Epithelial cell of prostate (primary cell): ENCODE measurements around the gene MAD2L1.

Experiments used
- DNase-seq: peaks from one replicate; pipeline ENCODE4 v3.0.0-alpha.2; 2011; ENCODE audit warnings: low read depth, low spot score
- H3K27ac ChIP-seq: fragments of 450-650 bp; 2 replicates; pipeline ENCODE4 v1.5.1; 2017; ENCODE audit warnings: mild to moderate bottlenecking

The MAD2L1 gene

DNA sequence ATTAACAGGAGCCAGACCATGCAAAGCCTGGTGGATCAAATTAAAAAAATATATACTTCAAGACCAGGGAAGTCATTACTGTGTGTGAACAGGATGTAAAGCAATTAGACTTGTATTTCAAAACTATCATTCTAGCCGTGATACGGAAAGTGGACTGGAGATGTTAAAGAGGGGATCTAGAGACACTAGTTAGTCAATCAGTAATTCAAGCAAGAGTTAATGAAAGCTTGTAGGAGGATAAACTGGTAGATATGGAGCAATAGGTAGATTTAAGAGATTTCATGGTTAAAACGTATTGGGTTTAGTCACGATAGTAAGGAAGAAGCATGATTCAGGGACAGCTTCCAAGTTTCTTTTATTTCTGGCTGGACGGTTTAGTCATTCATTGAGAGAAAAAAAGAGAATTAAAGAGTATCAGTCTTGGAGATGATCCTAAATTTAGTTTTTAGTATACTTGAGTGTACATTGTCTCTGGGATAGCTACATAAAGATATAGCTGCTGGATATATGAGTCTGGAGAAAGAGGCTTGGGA lies 3.9 kb downstream of the MAD2L1 start:
- H3K27ac ChIP-seq, result no peak overlapping the region
- no peak for DNase-seq

DNA sequence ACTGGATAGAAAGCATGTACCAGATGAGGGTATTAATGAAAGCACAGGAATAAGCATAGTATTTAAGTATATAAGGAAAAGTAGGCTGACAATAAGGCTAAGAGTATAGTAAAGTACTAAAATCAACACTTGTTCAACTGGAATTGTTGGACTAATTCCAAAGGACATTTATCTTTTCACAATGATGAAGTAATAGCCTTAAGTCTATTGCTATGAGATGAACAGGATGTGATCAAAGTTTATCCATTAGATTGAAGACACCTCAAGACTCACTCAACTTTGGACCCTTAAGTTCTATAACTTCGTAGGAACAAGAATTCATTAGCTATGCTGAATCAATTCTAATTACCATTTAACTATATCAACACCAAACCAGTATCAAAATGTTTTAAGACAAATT lies 7.6 kb downstream of the MAD2L1 start:
- no peak for DNase-seq
- H3K27ac ChIP-seq, result no peak overlapping the region

DNA sequence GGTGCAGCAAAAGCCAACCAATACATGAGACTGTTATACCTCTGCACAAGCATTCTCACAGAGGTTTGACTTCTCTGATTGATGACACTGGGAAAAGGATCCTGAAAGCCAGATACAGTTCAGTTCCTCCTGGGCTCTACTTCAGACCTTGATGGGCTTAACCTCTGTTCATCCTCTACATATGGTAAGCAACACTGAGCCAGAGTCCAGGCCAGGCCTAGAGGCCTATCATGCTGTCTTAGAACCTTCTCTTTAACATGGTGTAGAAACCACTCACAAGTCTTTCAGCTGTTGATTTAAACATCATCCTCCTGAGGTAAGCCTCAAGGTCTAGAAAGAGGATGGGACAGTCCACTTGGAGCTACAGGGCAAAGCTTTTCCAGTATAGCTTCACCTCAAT lies 9.2 kb downstream of the MAD2L1 start:
- H3K27ac ChIP-seq, result no peak overlapping the region
- no peak for DNase-seq

DNA sequence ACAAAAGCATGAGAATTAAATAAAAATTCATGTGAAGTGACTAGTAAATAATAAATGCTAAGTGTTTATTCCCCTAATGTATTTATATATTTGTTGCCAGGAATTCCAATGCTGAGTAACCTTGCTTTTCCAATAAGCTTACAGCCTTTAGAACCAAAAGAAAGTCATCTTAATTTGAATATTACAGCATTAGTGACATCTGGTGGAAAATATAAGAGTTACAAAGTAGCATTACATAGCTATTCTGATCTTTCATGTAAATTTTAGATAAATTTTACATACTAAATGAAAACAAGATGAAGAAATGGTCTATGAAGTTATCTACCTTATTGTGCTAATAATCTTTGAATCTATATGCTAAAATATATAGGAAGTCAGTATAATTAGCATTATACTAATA lies 10.4 kb downstream of the MAD2L1 start:
- no peak for DNase-seq
- H3K27ac ChIP-seq, result no peak overlapping the region

DNA sequence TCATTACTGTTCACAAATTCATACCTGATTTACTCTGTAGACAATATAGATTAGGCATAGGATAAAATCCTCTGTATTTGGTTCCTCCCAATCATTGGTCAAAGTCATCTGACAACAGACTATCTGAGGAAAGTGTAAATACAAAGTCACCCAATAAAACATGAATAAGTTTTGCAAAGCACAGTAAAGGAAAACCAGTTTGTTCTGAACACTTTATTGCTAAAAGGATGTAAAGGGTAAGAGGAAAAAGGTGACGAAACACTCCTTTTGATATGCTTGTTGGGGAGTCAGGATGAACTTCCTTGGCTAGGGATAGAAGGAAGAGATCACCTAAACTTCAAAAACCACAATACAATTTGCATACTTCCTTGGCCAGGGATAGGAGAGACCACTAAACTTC lies 10.9 kb downstream of the MAD2L1 start:
- no peak for DNase-seq
- no peak overlapping the region for H3K27ac ChIP-seq

DNA sequence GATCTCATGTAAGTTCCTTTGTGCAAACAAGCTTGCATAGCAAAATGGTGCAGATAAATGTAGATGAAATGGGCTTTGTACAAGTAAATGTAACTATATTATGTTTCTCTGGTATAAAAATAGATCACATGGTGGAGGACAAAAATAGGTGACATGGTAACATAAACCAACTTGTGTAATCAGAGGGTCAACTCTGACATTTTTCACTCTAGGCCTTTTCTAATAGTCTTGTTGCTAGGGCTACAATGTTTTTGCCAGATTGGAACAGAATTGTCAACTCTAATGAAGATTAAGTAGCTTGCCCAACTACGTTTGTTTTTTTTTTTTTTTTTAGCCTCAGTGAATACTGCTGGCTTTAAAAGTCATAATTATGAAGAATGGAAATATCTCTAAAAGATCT lies 11.5 kb downstream of the MAD2L1 start:
- H3K27ac ChIP-seq, result no peak overlapping the region
- DNase-seq, result no peak

DNA sequence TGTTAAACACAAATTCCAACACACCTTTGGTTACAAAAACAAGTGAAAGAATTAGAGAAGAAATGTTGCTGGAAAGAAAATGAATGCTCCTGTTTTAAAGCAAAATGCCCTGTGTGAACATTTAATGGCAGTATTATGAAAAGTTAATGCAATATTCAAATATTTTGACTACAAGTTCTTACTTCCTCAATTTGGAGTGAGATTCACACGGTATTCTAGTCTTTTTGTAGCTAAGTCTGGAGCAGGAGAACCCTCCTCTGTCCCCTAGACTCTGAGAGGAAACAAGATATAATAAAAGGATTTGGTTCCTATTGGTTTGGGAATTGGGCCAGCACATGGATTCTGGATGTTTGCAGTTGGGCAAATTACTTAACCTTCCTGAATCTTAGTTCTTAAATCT lies 12.7 kb downstream of the MAD2L1 start:
- H3K27ac ChIP-seq, result no peak overlapping the region
- DNase-seq, result no peak

DNA sequence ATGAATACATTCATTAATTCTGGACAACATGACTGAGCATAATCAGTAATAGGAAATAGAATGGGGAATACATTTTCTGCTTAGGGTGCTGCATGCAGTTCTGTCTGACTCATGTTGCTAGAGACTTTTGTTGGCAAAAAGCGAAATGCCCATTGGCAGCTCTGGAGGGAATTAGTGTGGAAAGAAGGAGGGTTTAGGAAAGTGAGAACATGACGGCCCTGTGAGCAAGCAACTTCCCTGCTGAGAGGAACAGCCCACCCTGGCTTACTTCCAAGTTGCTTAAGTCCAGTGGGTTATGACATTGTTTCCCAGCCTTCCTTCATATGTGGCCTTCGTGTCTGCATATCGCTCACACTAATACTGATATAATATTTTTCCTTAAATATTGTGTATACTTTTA lies 13.8 kb downstream of the MAD2L1 start:
- DNase-seq, result peak; percentile 33
- no peak overlapping the region for H3K27ac ChIP-seq

DNA sequence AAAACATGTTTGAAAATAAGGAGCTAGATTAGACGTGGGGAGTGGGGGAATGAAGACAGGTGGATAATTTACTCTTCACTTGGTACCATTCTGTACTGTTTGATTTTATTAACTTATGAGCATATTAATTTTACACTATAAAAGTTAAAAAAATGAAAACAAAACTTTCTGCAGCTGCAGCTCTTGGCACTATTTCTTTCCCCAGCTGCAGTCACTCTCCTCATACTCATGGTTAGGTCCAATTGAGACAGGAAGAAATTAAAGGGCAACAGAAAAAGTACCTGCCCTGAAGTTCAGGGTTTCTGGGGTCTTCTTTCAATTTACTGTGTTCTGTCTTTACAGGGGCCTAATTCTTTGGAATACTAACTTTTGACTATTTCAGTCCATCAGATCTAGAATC lies 15.4 kb downstream of the MAD2L1 start:
- no peak for DNase-seq
- no peak overlapping the region for H3K27ac ChIP-seq

DNA sequence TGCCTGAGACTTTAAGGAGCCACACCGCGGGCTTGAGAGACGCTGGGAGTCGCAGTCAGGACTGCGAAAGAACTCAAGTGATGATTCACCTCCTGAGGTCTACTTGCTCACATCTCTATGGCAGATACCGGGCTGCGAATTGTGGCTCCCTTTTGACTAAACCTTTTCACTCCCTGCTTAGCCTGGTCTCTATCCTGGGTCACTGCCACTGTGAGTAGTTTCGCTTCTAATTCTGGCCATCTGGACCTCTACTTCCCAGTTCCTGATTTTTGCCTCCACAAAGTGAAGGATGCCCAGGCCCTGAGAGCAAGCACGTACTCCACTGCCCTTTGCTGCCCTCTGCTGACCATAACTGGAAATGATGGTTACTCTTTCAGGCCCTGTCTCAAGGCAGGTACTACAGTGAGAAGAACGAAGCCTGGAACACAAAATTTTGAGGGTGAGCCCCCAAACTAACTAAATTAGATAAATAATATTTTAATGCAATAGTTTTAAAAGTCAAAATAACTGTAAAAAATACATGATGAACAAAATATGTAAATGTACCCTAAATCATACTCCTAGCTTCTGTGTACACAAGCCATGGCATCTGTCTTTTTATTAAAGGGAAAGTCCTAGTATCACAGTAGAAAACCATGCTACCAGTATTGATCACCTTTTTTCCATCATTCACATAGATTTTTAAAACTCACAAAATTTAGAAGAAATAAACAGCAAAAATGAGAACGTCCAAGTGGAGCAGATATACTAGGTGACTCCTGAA lies 16.7 kb downstream of the MAD2L1 start:
- DNase-seq, result no peak
- H3K27ac ChIP-seq, result no peak overlapping the region

DNA sequence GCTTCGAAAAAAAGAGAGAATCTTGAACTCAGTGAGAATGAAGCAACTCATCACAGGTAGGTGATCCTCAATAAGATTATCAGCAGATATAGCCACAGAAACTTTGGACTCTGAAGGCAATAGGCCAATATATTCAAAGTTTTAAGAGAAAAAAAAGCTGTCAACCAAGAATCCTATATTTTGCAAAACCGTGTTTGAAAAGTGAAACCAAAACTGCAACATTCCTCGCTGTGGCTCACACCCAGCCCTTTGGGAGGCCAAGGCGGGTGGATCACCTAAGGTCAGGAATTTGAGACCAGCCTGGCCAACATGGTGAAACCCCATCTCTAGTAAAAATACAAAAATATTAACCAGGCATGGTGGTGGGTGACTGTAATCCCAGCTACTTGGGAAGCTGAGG lies 22.8 kb downstream of the MAD2L1 start:
- DNase-seq, result no peak

DNA sequence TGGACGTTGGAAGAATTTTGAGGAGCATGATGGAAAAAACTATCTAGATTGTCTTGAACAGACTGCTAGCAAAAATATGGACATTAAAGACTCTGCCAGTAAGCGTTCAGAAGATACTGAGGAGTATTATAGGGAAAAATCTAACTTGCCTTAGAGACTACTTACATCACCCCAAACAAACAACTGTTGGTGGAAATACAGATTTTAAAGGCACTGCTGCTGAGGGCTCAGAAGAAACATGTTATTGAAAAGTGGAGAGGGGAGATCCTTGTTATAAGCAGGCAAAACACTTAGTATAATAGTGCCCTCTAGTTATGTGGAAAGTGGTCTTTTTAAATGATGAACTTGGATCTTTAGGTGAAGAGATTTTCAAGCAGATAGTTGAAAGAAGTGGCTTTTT lies 29.2 kb downstream of the MAD2L1 start:
- DNase-seq, result no peak
- H3K27ac ChIP-seq, result no peak overlapping the region

More for the DNA sequence above, 22.8 kb downstream of the MAD2L1 start:
- H3K27ac ChIP-seq, result no peak overlapping the region

DNA sequence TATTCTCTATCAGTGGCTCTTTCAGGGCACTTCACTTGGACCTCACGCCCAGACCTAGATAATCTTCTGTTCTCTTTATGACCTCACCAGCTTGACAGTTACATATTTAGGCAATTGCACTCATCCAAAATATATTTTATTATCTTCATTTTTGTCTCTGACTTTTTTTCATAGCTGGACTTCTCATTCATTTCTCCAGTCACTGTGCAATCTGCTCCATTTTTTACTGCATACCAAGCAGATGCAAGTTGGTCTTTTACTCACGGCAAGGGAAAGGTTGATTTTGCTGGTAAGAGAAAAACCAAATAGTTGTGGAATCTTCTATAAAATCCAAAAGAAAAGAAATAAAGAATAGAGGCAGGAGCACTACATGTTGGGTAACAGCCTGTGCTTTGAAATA lies 31.7 kb downstream of the MAD2L1 start:
- DNase-seq, result no peak
- no peak overlapping the region for H3K27ac ChIP-seq

DNA sequence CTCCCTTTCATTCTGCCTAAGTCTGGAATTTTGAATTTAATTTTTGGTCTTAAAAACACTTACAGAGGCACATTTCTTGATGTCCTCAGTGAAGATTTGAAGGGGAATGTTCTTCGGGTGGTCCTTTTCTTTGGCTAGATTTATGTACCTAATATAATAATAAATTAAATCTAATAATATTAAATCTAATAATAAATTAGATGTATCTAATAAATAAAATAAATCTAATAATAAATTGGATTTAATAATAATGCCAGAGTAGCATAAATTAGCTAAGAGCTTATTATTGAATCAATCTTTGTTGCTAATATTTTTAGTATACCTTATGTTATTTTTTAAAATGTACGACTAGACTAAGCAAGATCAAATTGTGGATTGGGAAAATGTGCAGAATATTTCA lies 39.8 kb downstream of the MAD2L1 start:
- no peak for DNase-seq
- H3K27ac ChIP-seq, result no peak overlapping the region

DNA sequence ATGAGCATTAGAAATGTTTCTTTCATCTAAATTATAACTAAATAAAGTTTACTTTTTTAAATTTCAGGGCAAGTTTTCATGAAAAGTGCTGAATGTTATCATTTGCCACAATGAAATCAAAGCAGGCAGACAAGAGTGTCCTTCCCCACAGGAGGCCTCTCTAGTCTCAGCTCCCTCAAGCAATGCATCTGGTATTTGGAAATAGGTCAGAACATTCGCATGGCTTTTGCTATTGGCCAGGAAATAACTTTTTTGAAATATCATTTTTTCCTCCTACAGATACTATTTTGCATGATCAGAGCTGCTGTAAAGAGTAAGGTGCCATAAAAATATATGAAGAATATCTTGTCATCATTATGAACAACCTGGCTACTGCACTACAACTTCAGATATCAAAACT lies 41.1 kb downstream of the MAD2L1 start:
- H3K27ac ChIP-seq, result no peak overlapping the region
- DNase-seq, result no peak

DNA sequence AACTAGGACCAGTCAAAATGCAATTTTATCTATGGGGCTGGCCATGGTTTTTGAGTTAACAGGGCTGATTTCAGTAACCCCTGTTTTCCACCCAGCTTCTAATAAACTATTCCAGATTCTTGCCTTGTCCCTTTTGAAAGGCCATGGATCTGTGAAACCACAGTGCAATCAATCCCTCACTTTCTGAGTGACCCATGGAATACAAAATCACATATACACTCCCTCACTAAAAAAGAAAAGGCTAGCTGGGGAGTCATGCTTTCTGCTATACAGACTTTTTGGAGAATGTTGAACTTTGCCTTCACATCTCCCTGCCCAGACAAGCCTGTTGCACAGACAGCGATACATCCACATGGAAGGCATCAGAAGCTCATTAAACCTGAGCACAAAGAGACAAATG lies 47.9 kb downstream of the MAD2L1 start:
- H3K27ac ChIP-seq, result no peak overlapping the region
- no peak for DNase-seq

DNA sequence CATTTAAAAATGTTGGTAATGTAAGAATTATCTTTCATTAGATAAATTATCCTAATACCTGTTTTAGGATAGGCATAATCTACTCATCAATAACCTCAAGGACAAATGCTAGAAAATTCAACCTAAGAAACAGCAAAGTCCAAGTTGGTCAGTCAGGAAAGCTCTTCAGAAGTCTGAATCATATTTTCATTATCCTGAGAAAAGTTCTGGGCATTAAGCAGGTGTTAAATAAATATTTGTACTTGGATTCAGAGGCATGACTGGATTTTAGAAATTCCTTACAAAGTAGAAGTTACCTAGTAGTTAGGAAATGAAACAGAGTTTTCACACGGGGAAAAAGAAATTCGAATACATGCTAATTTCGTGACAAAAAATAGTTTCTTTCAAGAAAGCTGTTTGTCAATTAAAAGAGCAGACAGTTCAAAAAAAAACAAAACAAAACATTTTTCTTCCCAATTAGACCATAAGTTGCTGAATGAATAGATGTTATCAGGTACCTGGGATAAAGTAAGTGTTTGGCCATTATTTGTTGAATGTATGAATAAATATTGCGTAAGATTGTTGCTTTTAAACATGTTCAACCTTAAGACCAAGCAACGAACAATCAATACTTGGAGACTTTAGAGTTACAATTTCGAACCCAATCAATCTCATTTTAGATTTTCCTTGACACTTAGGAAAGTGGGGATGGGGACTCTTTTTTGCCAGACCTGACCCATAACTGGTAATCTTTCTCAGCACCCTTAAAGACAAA lies 48.5 kb downstream of the MAD2L1 start:
- no peak overlapping the region for H3K27ac ChIP-seq
- DNase-seq, result no peak

DNA sequence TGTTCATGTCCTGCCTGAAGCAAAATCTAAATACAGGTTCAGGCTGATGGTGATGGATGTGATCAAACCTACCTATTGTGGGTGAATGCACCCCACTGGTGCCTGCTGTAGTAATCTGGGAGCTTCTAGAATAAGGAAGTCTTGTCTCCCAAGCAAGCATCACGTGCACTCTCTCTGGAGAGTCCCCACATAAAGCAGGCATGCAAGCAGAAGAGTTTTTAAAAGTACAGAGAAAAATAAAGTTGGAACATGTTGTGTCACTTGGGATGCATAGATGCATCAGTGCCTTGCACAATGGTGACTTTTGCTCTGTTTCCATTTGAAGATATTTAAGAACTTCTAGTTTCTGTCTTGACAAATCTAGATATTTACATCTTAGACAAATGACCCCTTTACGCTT lies 54.9 kb downstream of the MAD2L1 start:
- DNase-seq, result no peak
- no peak overlapping the region for H3K27ac ChIP-seq

DNA sequence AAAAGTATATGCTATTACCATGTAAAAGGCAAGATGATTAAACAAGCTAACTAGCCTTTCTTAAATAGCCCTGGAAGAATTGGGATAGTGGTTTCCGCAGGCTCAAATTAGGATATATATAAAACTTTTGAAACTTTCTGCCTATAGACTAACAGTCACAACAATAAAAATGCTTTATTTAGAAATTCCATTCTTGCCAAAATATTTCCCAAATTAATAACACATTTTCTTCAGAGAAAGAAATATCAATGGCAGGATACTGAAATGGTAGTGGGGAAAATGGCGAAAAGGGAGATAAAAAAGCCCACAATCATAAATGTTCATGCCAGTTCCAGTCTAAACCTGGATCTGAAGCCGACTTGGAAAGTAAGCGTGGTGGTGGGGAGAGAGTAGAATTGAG lies 56.0 kb downstream of the MAD2L1 start:
- no peak overlapping the region for H3K27ac ChIP-seq
- DNase-seq, result no peak

DNA sequence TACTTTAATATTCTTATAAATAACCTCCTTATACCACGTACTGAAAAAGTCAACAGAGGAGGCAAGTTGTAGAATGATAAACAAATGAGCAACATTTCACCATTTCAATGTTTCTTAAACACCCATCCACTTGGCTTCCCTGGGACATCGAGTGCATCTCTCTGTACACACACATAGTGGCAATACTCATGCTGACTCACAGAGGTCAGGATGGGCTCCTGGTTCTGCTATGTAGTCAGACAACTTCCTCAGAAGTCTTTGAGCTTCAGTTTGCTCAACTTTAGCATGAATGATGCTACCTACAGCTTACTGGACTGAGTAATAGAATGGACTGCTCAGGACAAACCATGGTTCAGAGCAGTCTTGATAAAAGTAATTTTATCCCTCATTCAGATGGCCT lies 56.9 kb downstream of the MAD2L1 start:
- H3K27ac ChIP-seq, result no peak overlapping the region
- peak; percentile 50 for DNase-seq

DNA sequence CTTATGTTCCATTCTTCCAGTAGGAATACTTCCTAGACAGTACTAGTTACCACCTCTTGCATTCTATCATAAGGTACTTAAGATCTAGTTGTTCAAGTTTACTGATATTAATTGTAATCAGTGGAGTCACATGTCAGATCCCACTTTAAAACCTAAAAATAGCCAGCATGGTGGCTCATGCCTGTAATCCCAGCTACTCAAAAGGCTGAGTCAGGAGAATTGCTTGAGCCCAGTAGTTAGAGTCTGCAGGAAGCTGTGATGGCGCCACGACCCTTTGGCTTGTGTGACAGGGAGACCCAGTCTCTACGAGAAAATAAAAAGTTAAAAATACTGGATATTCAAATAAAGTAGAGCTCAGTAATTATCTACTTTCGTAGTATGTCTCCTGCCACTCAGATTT lies 57.7 kb downstream of the MAD2L1 start:
- no peak for DNase-seq
- H3K27ac ChIP-seq, result no peak overlapping the region
